Stomach (tissue), 4 donors: Measurements from ENCODE around the gene ISCA2.

Source experiments
- CTCF ChIP-seq, 7 experiments: fragments of 450-650 bp in 4 of 7; fragments of 200-600 bp in 3 of 7; sonication (generic) in 3 of 7; IDR thresholded peaks; one replicate each; pipeline ENCODE4 v1.5.1; 2016 to 2019; ENCODE audit warnings: antibody characterized with exemption in 7 of 7, control low read depth in 2 of 7, mild to moderate bottlenecking in 1 of 7
- EP300 ChIP-seq: sonication (generic); formaldehyde crosslinking; IDR thresholded peaks from one replicate; pipeline ENCODE4 v1.6.1; 2017; ENCODE audit warnings: antibody characterized with exemption
- POLR2A ChIP-seq, 4 donors: fragments of 450-650 bp; IDR thresholded peaks; one replicate each; pipeline ENCODE4 v1.6.1; 2016; ENCODE audit warnings: antibody characterized with exemption in 4 of 4, control low read depth in 2 of 4, mild to moderate bottlenecking in 1 of 4, moderate library complexity in 1 of 4

DNA sequence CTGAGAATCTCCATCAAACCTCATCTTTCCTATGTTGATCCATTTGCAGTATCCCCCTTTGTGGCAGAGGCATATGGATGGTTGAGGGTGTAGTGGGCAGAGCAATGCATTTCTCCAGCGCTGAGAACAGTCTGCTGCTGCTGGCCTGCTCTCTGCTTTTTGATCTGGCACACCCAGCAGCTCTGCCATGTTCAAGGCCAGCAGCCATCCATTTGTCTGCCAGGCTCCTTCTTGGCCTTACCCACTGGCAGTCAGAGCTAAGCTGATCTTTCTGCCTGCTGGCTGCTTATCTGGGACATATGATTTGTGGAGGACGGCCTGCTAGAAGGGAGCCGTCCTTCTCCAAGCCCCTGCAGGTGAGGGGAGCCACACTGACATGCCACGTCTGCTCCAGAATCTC lies 17.5 kb upstream of the ISCA2 start:
- TF ChIP-seq CTCF (IDR thresholded peaks at IDR 0.05) (no peak), POLR2A (IDR thresholded peaks at IDR 0.05) (no peak), EP300 (no peak)
